ENCODE measurements around the gene LOXHD1.

Gene LOXHD1
- 0 to 0.88 (median 0.06) reads per million in 9 experiments for total RNA-seq

- H3K4me3 Mint-ChIP-seq = no peak within 1 kb of the TSS
- ATAC-seq (replicated peaks) (no peak), DNase-seq (no peak)
- peaks cover 0 to 2% of the 10 kb centered on the region in 2 donors for H3K4me1 Mint-ChIP-seq (ENCODE audit: low read depth in 2 of 2)
- H3K9me3 Mint-ChIP-seq = no peaks in the 10 kb centered on the region
- H3K27ac Mint-ChIP-seq = no peak within 1 kb of the TSS
- H3K36me3 Mint-ChIP-seq (ENCODE audit: insufficient read depth) = no peaks in the 10 kb centered on the region
- peaks cover 0 to 9% of the 10 kb centered on the region in 2 donors for H3K27me3 Mint-ChIP-seq
These were observed at the start of gene LOXHD1 for GRCh38 chr18:46657115-46657955. Gene LOXHD1 (minus strand): TSS chr18:46657220. CDS start chr18:46657033, 187 bp downstream.

DNA sequence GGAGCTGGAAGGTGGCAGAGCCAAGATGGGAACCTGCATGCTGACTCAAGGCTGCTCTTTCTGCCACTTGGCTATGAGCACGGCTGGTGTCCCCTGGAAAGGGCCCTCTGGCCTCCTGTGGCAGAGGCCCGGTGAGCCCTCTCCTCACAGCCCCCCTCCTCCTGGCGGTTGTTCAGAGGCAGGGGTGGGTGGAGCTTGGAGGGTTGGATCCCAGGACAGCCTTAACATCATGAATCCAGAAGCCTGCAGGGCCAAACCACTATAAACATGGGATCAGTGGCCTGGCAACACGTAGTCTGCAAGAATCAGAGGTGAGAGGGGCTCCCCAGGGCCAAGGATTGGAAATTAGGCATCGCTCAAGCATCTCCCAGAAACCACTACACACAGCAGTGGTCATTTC lies 48.5 kb upstream of the LOXHD1 start:
- Mint-ChIP-seq H3K4me1 (ENCODE audit: low read depth in 2 of 2) (no peaks in the 10 kb centered on the region), H3K9me3 (no peaks in the 10 kb centered on the region), H3K27ac (no peak overlapping the region), H3K27me3 (peaks cover 0 to 14% of the 10 kb centered on the region in 2 donors), H3K36me3 (ENCODE audit: insufficient read depth) (no peaks in the 10 kb centered on the region), H3K4me3 (no peak overlapping the region)
- DNase-seq = no peak
- no peak for ATAC-seq (replicated peaks)

- ATAC-seq (replicated peaks) (no peak), DNase-seq (no peak)
- Mint-ChIP-seq H3K4me3 (no peak overlapping the region), H3K27me3 (peaks cover 0 to 14% of the 10 kb centered on the region in 2 donors), H3K36me3 (ENCODE audit: insufficient read depth) (no peaks in the 10 kb centered on the region), H3K27ac (no peak overlapping the region), H3K9me3 (no peaks in the 10 kb centered on the region), H3K4me1 (ENCODE audit: low read depth in 2 of 2) (no peaks in the 10 kb centered on the region)
These were observed 47.8 kb upstream of the LOXHD1 start for GRCh38 chr18:46704816-46705215.

DNA sequence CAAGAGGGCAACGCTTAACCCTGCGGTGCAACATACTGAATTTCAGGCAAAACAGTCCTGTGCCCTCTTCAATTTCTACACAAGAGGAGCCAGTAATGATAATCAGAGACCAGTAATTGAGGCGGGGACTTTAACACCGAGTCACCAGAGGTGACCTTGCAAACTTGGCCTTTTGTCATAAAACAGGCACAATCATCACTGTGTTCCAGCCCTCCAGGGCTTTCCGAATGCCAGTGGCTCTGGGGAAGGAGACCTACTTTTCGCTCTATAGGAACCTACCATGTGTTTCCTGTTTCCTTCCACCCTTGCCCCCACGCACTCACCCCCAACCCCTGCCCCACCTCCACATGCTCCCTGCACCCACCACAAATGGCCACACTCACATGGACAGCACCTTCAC lies 47.2 kb upstream of the LOXHD1 start:
- Mint-ChIP-seq H3K9me3 (no peaks in the 10 kb centered on the region), H3K36me3 (ENCODE audit: insufficient read depth) (no peaks in the 10 kb centered on the region), H3K27me3 (peaks cover 0 to 14% of the 10 kb centered on the region in 2 donors), H3K4me1 (ENCODE audit: low read depth in 2 of 2) (no peaks in the 10 kb centered on the region), H3K27ac (no peak overlapping the region), H3K4me3 (no peak overlapping the region)
- ATAC-seq (replicated peaks) (no peak), DNase-seq (no peak)

DNA sequence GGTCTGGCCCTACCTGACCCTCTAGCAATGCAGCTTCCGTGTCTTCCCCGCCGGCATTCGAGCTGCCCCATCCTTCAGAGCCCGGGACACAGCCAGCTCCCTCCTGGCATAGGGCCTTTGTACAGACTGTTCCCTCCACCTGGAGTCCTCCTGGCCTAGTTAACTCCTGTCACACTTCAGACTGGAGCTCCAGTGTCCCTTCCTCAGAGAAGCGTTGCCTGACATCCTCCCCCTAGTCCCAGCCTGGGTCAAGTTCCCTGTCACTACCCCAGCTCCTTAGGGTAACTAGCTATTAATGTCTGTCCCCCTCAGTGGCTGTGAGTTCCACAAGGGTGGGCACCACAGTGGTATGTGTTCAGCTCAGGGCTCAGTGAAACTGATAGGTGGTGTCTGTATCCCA lies 45.5 kb upstream of the LOXHD1 start:
- Mint-ChIP-seq H3K9me3 (peaks cover 4 to 8% of the 10 kb centered on the region in 2 donors), H3K27ac (no peak overlapping the region), H3K4me1 (ENCODE audit: low read depth in 2 of 2) (no peaks in the 10 kb centered on the region), H3K36me3 (ENCODE audit: insufficient read depth) (no peaks in the 10 kb centered on the region), H3K4me3 (no peak overlapping the region), H3K27me3 (peaks cover 9 to 23% of the 10 kb centered on the region in 2 donors)
- no peak for DNase-seq
- ATAC-seq (replicated peaks) = no peak

- no peaks in the 10 kb centered on the region for H3K4me1 Mint-ChIP-seq (ENCODE audit: low read depth in 2 of 2)
- peaks cover 2% of the 10 kb centered on the region for H3K36me3 Mint-ChIP-seq (ENCODE audit: insufficient read depth)
- H3K27me3 Mint-ChIP-seq = peaks cover 13 to 27% of the 10 kb centered on the region in 2 donors
- H3K4me3 Mint-ChIP-seq = no peak overlapping the region
- no peak overlapping the region for H3K27ac Mint-ChIP-seq
- ATAC-seq (replicated peaks) (no peak), DNase-seq (no peak)
- H3K9me3 Mint-ChIP-seq = peaks cover 4 to 8% of the 10 kb centered on the region in 2 donors
These were observed 43.2 kb upstream of the LOXHD1 start for GRCh38 chr18:46700066-46700824.

DNA sequence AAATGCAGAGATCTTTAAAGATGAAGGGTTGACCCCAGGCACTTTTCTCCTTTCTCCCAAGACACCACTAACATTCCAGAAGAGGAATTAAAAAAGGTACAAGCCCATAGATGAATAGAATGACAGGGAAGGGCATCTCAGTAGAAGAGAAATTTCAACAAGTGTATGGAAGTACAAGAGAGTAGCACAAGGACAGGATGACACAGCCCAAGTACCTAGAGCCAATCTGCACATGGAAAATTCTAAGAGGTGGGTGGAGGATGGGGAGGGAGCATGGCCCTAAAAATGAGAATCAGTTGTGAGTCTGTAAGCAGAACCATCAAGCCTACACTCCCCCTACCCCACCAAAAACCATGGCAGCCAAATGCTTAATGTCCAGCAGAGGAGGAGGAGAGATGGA lies 39.7 kb upstream of the LOXHD1 start:
- no peak overlapping the region for H3K27ac Mint-ChIP-seq
- DNase-seq = no peak
- peaks cover 35 to 48% of the 10 kb centered on the region in 2 donors for H3K27me3 Mint-ChIP-seq
- ATAC-seq (replicated peaks) = no peak
- peaks cover 5% of the 10 kb centered on the region for H3K36me3 Mint-ChIP-seq (ENCODE audit: insufficient read depth)
- H3K9me3 Mint-ChIP-seq = peaks cover 4 to 8% of the 10 kb centered on the region in 2 donors
- no peaks in the 10 kb centered on the region for H3K4me1 Mint-ChIP-seq (ENCODE audit: low read depth in 2 of 2)
- no peak overlapping the region for H3K4me3 Mint-ChIP-seq

DNA sequence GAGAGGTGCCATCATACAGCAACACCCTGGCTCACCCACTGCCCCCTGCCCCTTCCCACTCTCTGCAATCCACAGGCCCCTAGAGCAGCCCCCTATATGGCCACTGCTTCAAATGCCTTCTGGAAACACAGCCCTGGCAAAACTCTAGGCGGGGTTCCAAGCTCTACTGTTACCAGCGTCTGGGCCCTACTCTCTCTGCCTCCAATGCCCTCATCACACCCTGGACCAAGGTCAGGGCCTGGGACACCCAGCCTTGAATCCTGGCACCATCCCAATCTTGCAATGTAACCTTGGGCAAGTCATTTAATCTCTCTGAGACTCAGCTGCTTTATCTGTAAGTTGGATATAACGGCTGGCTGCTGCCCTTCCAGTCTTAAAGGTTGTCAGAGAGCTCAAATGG lies 39.2 kb upstream of the LOXHD1 start:
- Mint-ChIP-seq H3K9me3 (peaks cover 4 to 8% of the 10 kb centered on the region in 2 donors), H3K36me3 (ENCODE audit: insufficient read depth) (peaks cover 5% of the 10 kb centered on the region), H3K27ac (no peak overlapping the region), H3K4me3 (no peak overlapping the region), H3K4me1 (ENCODE audit: low read depth in 2 of 2) (no peaks in the 10 kb centered on the region), H3K27me3 (peaks cover 35 to 49% of the 10 kb centered on the region in 2 donors)
- ATAC-seq (replicated peaks) (no peak), DNase-seq (no peak)

- no peak for DNase-seq
- H3K9me3 Mint-ChIP-seq = peaks cover 4 to 8% of the 10 kb centered on the region in 2 donors
- H3K36me3 Mint-ChIP-seq (ENCODE audit: insufficient read depth) = peaks cover 5% of the 10 kb centered on the region
- no peak overlapping the region for H3K27ac Mint-ChIP-seq
- H3K4me1 Mint-ChIP-seq (ENCODE audit: low read depth in 2 of 2) = no peaks in the 10 kb centered on the region
- H3K27me3 Mint-ChIP-seq = peaks cover 35 to 49% of the 10 kb centered on the region in 2 donors
- ATAC-seq (replicated peaks) = no peak
- no peak overlapping the region for H3K4me3 Mint-ChIP-seq
These were observed 37.0 kb upstream of the LOXHD1 start for GRCh38 chr18:46693996-46694395.

- no peaks in the 10 kb centered on the region for H3K4me1 Mint-ChIP-seq (ENCODE audit: low read depth in 2 of 2)
- H3K9me3 Mint-ChIP-seq = no peaks in the 10 kb centered on the region
- DNase-seq (no peak), ATAC-seq (replicated peaks) (no peak)
- no peak overlapping the region for H3K27ac Mint-ChIP-seq
- peaks cover 19 to 35% of the 10 kb centered on the region in 2 donors for H3K27me3 Mint-ChIP-seq
- peaks cover 3% of the 10 kb centered on the region for H3K36me3 Mint-ChIP-seq (ENCODE audit: insufficient read depth)
- no peak overlapping the region for H3K4me3 Mint-ChIP-seq
These were observed 32.0 kb upstream of the LOXHD1 start for GRCh38 chr18:46688853-46689525.

- H3K36me3 Mint-ChIP-seq (ENCODE audit: insufficient read depth) = no peaks in the 10 kb centered on the region
- no peaks in the 10 kb centered on the region for H3K4me1 Mint-ChIP-seq (ENCODE audit: low read depth in 2 of 2)
- H3K9me3 Mint-ChIP-seq = no peaks in the 10 kb centered on the region
- DNase-seq (no peak), ATAC-seq (replicated peaks) (no peak)
- H3K27me3 Mint-ChIP-seq = peaks cover 0 to 22% of the 10 kb centered on the region in 2 donors
- no peak overlapping the region for H3K4me3 Mint-ChIP-seq
- H3K27ac Mint-ChIP-seq = no peak overlapping the region
These were observed 29.2 kb upstream of the LOXHD1 start for GRCh38 chr18:46686186-46686585.

GRCh38 chr18:46683252-46683651 lies 26.2 kb upstream of the LOXHD1 start:
- Mint-ChIP-seq H3K27ac (no peak overlapping the region), H3K36me3 (ENCODE audit: insufficient read depth) (no peaks in the 10 kb centered on the region), H3K27me3 (peaks cover 5 to 39% of the 10 kb centered on the region in 2 donors), H3K9me3 (no peaks in the 10 kb centered on the region), H3K4me1 (ENCODE audit: low read depth in 2 of 2) (no peaks in the 10 kb centered on the region), H3K4me3 (no peak overlapping the region)
- no peak for ATAC-seq (replicated peaks)
- no peak for DNase-seq

Measured in effector memory CD8-positive, alpha-beta T cell (primary cell).